PC-9 (cell line): Measurements from ENCODE around the gene ERI3. TPM values are rescaled to one million over a fixed set of nuclear protein-coding genes. Genes with fewer than 3 reads are reported as not detected.

ENCODE experiments used
- BruUV-seq: library from RNA; stranded (reverse); fragments of 400-500 nt; replicated peaks from 2 replicates; lab custom pipeline; 2021; lab: Mats Ljungman, UMichigan
- CTCF ChIA-PET: fragments of 300-600 bp; sonication (Branson Sonifier 250); formaldehyde crosslinking; loops from one replicate; lab custom pipeline; 2022; ENCODE audit warnings: antibody characterized with exemption; lab: Charles Lee
- POLR2A ChIA-PET: fragments of 300-600 bp; sonication (Branson Sonifier 250); formaldehyde crosslinking; loops from one replicate; lab custom pipeline; 2022; ENCODE audit warnings: antibody characterized with exemption; ENCODE audit not compliant: unreplicated experiment; lab: Charles Lee
- DNase-seq, 2 experiments: peaks; one replicate each; pipeline versions ENCODE4 v3.0.0 to v3.0.0-alpha.2; 2015 to 2022; ENCODE audit warnings: mixed read lengths in 1 of 2
- H2AFZ ChIP-seq: fragments of 200-600 bp; sonication (generic); 2 replicates; pipeline ENCODE4 v1.8.1; 2017; ENCODE audit warnings: antibody characterized with exemption
- H3F3A ChIP-seq: fragments of 200-600 bp; sonication (generic); 2 replicates; pipeline ENCODE4 v1.8.1; 2017; ENCODE audit warnings: antibody characterized with exemption, mild to moderate bottlenecking, low read depth; ENCODE audit not compliant: insufficient read depth
- H3K27ac ChIP-seq: fragments of 200-600 bp; sonication (generic); 2 replicates; pipeline ENCODE4 v1.6.1; 2016; ENCODE audit warnings: mixed run types
- H3K27me3 ChIP-seq: fragments of 200-600 bp; sonication (generic); 2 replicates; pipeline ENCODE4 v1.6.1; 2016; ENCODE audit warnings: low read depth, mixed run types; ENCODE audit not compliant: insufficient read depth
- H3K36me3 ChIP-seq: fragments of 200-600 bp; sonication (generic); 2 replicates; pipeline ENCODE4 v1.6.1; 2016; ENCODE audit warnings: low read depth, mixed run types
- H3K4me1 ChIP-seq: fragments of 200-600 bp; sonication (generic); replicated peaks from 2 replicates; pipeline ENCODE4 v1.6.1; 2016; ENCODE audit warnings: mixed run types; ENCODE audit not compliant: insufficient read depth
- H3K4me2 ChIP-seq: fragments of 200-600 bp; sonication (generic); 2 replicates; pipeline ENCODE4 v1.6.1; 2017; ENCODE audit warnings: mixed run types
- H3K4me3 ChIP-seq: fragments of 200-600 bp; sonication (generic); 2 replicates; pipeline ENCODE4 v1.6.1; 2016; ENCODE audit warnings: mixed run types
- H3K79me2 ChIP-seq: fragments of 200-600 bp; sonication (generic); 2 replicates; pipeline ENCODE4 v1.6.1; 2017; ENCODE audit warnings: low read depth, mixed run types
- H3K9me2 ChIP-seq: fragments of 200-600 bp; sonication (generic); 2 replicates; pipeline ENCODE4 v1.8.1; 2017; ENCODE audit warnings: mild to moderate bottlenecking; ENCODE audit not compliant: insufficient read depth
- H3K9me3 ChIP-seq: fragments of 200-600 bp; sonication (generic); 2 replicates; pipeline ENCODE4 v1.8.1; 2016; ENCODE audit warnings: low read depth; ENCODE audit not compliant: insufficient read depth
- H4K20me1 ChIP-seq: fragments of 200-600 bp; sonication (generic); 2 replicates; pipeline ENCODE4 v1.8.1; 2017; ENCODE audit not compliant: insufficient read depth
- EZH2 ChIP-seq: fragments of 200-600 bp; sonication (generic); IDR thresholded peaks from 2 replicates; pipeline ENCODE4 v1.8.0; 2017; ENCODE audit warnings: antibody characterized with exemption, low read depth
- intact Hi-C: fragments of 100-400 bp; cut with micrococcal nuclease; formaldehyde crosslinking; loops from one replicate; pipeline ENCODE4 v1.10.0; 2022; ENCODE audit not compliant: unreplicated experiment
- total RNA-seq: library from RNA; stranded (reverse); gene quantifications from 2 replicates; pipeline ENCODE4 v1.2.3, GENCODE V29; 2021
- TF ChIP-seq, protein P1 (sequence below): fragments of 200-600 bp; sonication (generic); conservative IDR thresholded peaks from 2 replicates; pipeline ENCODE4 v1.6.1; 2017; ENCODE audit warnings: mixed run types, antibody characterized with exemption, mild to moderate bottlenecking, moderate library complexity

The ERI3 gene
- total RNA-seq, 1 experiment from 2014 or later = 120 TPM

GRCh38 chr1:44236490-44237272, 118.4 kb downstream of the ERI3 start:
- no peak overlapping the region for H3K27ac ChIP-seq
- TF ChIP-seq, protein P1, sequence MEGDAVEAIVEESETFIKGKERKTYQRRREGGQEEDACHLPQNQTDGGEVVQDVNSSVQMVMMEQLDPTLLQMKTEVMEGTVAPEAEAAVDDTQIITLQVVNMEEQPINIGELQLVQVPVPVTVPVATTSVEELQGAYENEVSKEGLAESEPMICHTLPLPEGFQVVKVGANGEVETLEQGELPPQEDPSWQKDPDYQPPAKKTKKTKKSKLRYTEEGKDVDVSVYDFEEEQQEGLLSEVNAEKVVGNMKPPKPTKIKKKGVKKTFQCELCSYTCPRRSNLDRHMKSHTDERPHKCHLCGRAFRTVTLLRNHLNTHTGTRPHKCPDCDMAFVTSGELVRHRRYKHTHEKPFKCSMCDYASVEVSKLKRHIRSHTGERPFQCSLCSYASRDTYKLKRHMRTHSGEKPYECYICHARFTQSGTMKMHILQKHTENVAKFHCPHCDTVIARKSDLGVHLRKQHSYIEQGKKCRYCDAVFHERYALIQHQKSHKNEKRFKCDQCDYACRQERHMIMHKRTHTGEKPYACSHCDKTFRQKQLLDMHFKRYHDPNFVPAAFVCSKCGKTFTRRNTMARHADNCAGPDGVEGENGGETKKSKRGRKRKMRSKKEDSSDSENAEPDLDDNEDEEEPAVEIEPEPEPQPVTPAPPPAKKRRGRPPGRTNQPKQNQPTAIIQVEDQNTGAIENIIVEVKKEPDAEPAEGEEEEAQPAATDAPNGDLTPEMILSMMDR = no peak
- no peak for TF ChIP-seq EZH2
- no peaks in the 10 kb centered on the region for H3K9me3 ChIP-seq
- no peaks in the 10 kb centered on the region for H3K27me3 ChIP-seq
- no peaks in the 10 kb centered on the region for H3K36me3 ChIP-seq
- no peaks in the 10 kb centered on the region for H3K9me2 ChIP-seq
- no peak overlapping the region for H2AFZ ChIP-seq
- POLR2A ChIA-PET = no interaction called here
- H3K79me2 ChIP-seq = no peaks in the 10 kb centered on the region
- H4K20me1 ChIP-seq = peaks cover 3% of the 10 kb centered on the region
- H3K4me3 ChIP-seq = no peak overlapping the region
- no peak overlapping the region for H3K4me2 ChIP-seq
- H3K4me1 ChIP-seq = no peaks in the 10 kb centered on the region
- intact Hi-C loops = no loop called here
- no peaks in the 10 kb centered on the region for H3F3A ChIP-seq
- no peak for DNase-seq
- CTCF ChIA-PET = no interaction called here
- no TSS peak for BruUV-seq

DNA sequence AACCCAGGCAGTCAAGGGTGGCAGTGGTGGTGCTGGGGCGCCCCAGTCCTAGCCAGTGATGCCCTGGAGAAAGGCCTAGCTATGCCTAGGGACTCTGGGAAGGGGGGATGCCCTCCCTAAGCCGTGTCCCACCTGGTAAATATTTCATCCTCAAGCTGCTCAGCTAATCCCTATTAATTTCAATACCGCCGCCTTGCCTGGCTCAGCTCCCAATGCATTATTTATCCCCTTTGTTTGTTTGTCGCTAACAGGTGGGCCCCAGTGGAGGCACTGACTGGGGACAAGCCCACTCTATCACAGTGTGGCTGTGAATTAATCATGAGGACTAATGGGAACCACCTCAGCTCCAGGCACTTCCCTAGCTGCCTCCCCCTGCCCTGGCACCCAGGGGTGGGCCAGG, 119.2 kb downstream of the ERI3 start:
- ChIA-PET POLR2A (no interaction called here), CTCF (no interaction called here)
- TF ChIP-seq EZH2 = no peak
- TF ChIP-seq, protein P1 = no peak
- Histone ChIP-seq H3F3A (no peaks in the 10 kb centered on the region), H3K9me3 (no peaks in the 10 kb centered on the region), H3K9me2 (no peaks in the 10 kb centered on the region), H3K27ac (no peak overlapping the region), H3K4me3 (no peak overlapping the region), H2AFZ (no peak overlapping the region), H3K27me3 (no peaks in the 10 kb centered on the region), H3K4me1 (no peaks in the 10 kb centered on the region), H4K20me1 (peaks cover 3% of the 10 kb centered on the region), H3K4me2 (no peak overlapping the region), H3K79me2 (no peaks in the 10 kb centered on the region), H3K36me3 (no peaks in the 10 kb centered on the region)
- DNase-seq = no peak
- intact Hi-C loops = no loop called here
- BruUV-seq = no TSS peak

- ChIA-PET CTCF (no interaction called here), POLR2A (no interaction called here)
- no peak for DNase-seq
- Histone ChIP-seq H3K4me3 (no peak overlapping the region), H3K4me1 (no peaks in the 10 kb centered on the region), H3K4me2 (no peak overlapping the region), H4K20me1 (no peaks in the 10 kb centered on the region; the same call in 1 of the 2 replicates), H2AFZ (no peak overlapping the region), H3K9me2 (no peaks in the 10 kb centered on the region), H3K36me3 (no peaks in the 10 kb centered on the region), H3K27ac (no peak overlapping the region), H3K27me3 (no peaks in the 10 kb centered on the region), H3K9me3 (no peaks in the 10 kb centered on the region), H3K79me2 (no peaks in the 10 kb centered on the region), H3F3A (no peaks in the 10 kb centered on the region)
- no TSS peak for BruUV-seq
- intact Hi-C loops = no loop called here
- no peak for TF ChIP-seq EZH2
- TF ChIP-seq, protein P1 = no peak
These were observed 121.5 kb downstream of the ERI3 start for GRCh38 chr1:44233593-44233992.
